ENCODE measurements around the gene BARX2.

The BARX2 gene

GRCh38 chr11:129380413-129380812 lies 4.8 kb downstream of the BARX2 start:
- H3K4me3 ChIP-seq (replicated peaks; ENCODE audit: insufficient read depth, low read length) = no peak overlapping the region
- peaks cover 40% of the 10 kb centered on the region for H3K27me3 ChIP-seq (ENCODE audit: insufficient read depth, poor library complexity, severe bottlenecking)
- TF ChIP-seq REST (IDR thresholded peaks at IDR 0.05; ENCODE audit: insufficient replicate concordance, low read depth) = no peak
- TF ChIP-seq POLR2AphosphoS5 (IDR thresholded peaks at IDR 0.05; ENCODE audit: low read depth) = no peak
- no peak for TF ChIP-seq CTCF (IDR thresholded peaks at IDR 0.05; ENCODE audit: insufficient read depth, low read length)
- TF ChIP-seq GABPA (IDR thresholded peaks at IDR 0.05; ENCODE audit: low read depth) = no peak
- TF ChIP-seq SPI1 (IDR thresholded peaks at IDR 0.05; ENCODE audit: borderline replicate concordance, low read depth) = no peak
- no peak for DNase-seq (ENCODE audit: low read depth in 1 of 2, low spot score in 1 of 2)
- no peak overlapping the region for H3K27ac ChIP-seq (replicated peaks)

GRCh38 chr11:129382583-129382982 lies 6.9 kb downstream of the BARX2 start:
- peaks cover 26% of the 10 kb centered on the region for H3K27me3 ChIP-seq (ENCODE audit: insufficient read depth, poor library complexity, severe bottlenecking)
- no peak for TF ChIP-seq GABPA (IDR thresholded peaks at IDR 0.05; ENCODE audit: low read depth)
- no peak for TF ChIP-seq REST (IDR thresholded peaks at IDR 0.05; ENCODE audit: insufficient replicate concordance, low read depth)
- TF ChIP-seq POLR2AphosphoS5 (IDR thresholded peaks at IDR 0.05; ENCODE audit: low read depth) = no peak
- TF ChIP-seq SPI1 (IDR thresholded peaks at IDR 0.05; ENCODE audit: borderline replicate concordance, low read depth) = no peak
- no peak for TF ChIP-seq CTCF (IDR thresholded peaks at IDR 0.05; ENCODE audit: insufficient read depth, low read length)
- no peak overlapping the region for H3K27ac ChIP-seq (replicated peaks)
- no peak for DNase-seq (ENCODE audit: low read depth in 1 of 2, low spot score in 1 of 2)
- no peak overlapping the region for H3K4me3 ChIP-seq (replicated peaks; ENCODE audit: insufficient read depth, low read length)

- no peak overlapping the region for H3K27ac ChIP-seq (replicated peaks)
- H3K27me3 ChIP-seq (ENCODE audit: insufficient read depth, poor library complexity, severe bottlenecking) = peaks cover 21% of the 10 kb centered on the region
- no peak for DNase-seq (ENCODE audit: low read depth in 1 of 2, low spot score in 1 of 2)
- TF ChIP-seq GABPA (IDR thresholded peaks at IDR 0.05; ENCODE audit: low read depth) (no peak), CTCF (IDR thresholded peaks at IDR 0.05; ENCODE audit: insufficient read depth, low read length) (no peak), SPI1 (IDR thresholded peaks at IDR 0.05; ENCODE audit: borderline replicate concordance, low read depth) (no peak), REST (IDR thresholded peaks at IDR 0.05; ENCODE audit: insufficient replicate concordance, low read depth) (no peak), POLR2AphosphoS5 (IDR thresholded peaks at IDR 0.05; ENCODE audit: low read depth) (no peak)
- H3K4me3 ChIP-seq (replicated peaks; ENCODE audit: insufficient read depth, low read length) = no peak overlapping the region
Observed at GRCh38 chr11:129383060-129383459, 7.4 kb downstream of the BARX2 start.
